Tibial artery (tissue), 4 donors: ENCODE measurements around the gene RBM19.

Source experiments
- DNase-seq, 2 donors: peaks; one replicate each; pipeline ENCODE4 v3.0.0-alpha.2; 2019
- H3K27ac ChIP-seq, 2 donors: fragments of 200-600 bp; sonication (generic) in 1 of 2; 1 replicate in 1 of 2; 2 replicates in 1 of 2; pipeline ENCODE4 v1.5.1; 2018 to 2019; ENCODE audit warnings: mild to moderate bottlenecking in 1 of 2
- H3K27me3 ChIP-seq, 2 donors: fragments of 200-600 bp; sonication (generic) in 1 of 2; one replicate each; pipeline versions ENCODE4 v1.5.1 to v1.6.0; 2016 to 2019
- H3K36me3 ChIP-seq, 3 donors: fragments of 200-600 bp; sonication (generic) in 2 of 3; one replicate each; pipeline ENCODE4 v1.5.1; 2016 to 2019; ENCODE audit warnings: mild to moderate bottlenecking in 2 of 3
- H3K4me1 ChIP-seq, 4 donors: fragments of 200-600 bp; sonication (generic) in 2 of 4; 1 replicate in 3 of 4; 2 replicates in 1 of 4; pipeline ENCODE4 v1.5.1; 2016 to 2019
- H3K4me3 ChIP-seq, 2 donors: fragments of 200-600 bp; sonication (generic) in 1 of 2; 1 replicate in 1 of 2; 2 replicates in 1 of 2; pipeline ENCODE4 v1.5.1; 2018 to 2019; ENCODE audit warnings: mild to moderate bottlenecking in 2 of 2
- H3K9me3 ChIP-seq, 3 donors: fragments of 200-600 bp; sonication (generic) in 1 of 3; one replicate each; pipeline ENCODE4 v1.5.1; 2016 to 2019
- intact Hi-C: fragments of 100-400 bp; cut with DNase I; formaldehyde crosslinking; loops from one replicate; pipeline ENCODE4 v1.15.0; 2023; ENCODE audit warnings: low total_unique reads
- TF ChIP-seq, protein P1 (sequence below), 2 experiments: fragments of 200-600 bp in 1 of 2; fragments of 450-650 bp in 1 of 2; IDR thresholded peaks; one replicate each; pipeline ENCODE4 v1.5.1; 2017 to 2019; ENCODE audit warnings: antibody characterized with exemption in 2 of 2, mild to moderate bottlenecking in 1 of 2, moderate library complexity in 1 of 2

RBM19 gene

DNA sequence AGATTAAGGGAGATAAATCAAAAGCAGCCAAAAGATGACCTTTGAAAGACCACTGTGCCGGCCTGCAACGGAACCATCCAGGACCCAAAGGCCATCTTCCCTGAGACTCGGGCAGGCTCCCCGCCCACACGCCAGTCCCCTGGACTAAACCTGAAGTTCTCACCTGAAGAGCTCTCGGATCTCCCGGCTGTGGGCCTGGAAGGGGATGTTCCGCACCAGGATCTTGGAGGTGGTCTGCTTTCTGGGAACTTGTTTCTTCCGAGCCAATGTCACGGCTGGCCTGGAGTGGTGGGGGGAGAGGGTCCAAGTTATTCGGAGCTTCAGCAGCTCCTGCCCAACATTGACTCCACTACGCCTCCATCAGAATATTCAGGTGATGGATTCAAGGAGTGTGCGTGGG lies 51.3 kb downstream of the RBM19 start:
- Histone ChIP-seq H3K27ac (no peak overlapping the region), H3K9me3 (no peaks in the 10 kb centered on the region), H3K27me3 (no peaks in the 10 kb centered on the region), H3K4me1 (no peaks in the 10 kb centered on the region), H3K36me3 (peaks cover 48 to 86% (median 79%) of the 10 kb centered on the region in 3 donors), H3K4me3 (no peak overlapping the region)
- TF ChIP-seq, protein P1, sequence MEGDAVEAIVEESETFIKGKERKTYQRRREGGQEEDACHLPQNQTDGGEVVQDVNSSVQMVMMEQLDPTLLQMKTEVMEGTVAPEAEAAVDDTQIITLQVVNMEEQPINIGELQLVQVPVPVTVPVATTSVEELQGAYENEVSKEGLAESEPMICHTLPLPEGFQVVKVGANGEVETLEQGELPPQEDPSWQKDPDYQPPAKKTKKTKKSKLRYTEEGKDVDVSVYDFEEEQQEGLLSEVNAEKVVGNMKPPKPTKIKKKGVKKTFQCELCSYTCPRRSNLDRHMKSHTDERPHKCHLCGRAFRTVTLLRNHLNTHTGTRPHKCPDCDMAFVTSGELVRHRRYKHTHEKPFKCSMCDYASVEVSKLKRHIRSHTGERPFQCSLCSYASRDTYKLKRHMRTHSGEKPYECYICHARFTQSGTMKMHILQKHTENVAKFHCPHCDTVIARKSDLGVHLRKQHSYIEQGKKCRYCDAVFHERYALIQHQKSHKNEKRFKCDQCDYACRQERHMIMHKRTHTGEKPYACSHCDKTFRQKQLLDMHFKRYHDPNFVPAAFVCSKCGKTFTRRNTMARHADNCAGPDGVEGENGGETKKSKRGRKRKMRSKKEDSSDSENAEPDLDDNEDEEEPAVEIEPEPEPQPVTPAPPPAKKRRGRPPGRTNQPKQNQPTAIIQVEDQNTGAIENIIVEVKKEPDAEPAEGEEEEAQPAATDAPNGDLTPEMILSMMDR (IDR thresholded peaks at IDR 0.05) = no peak
- DNase-seq = no peak
- intact Hi-C loops = loop anchor here (5.0 kb wide), 1 partner anchor 448 kb away; no protein-coding TSS in a partner anchor

DNA sequence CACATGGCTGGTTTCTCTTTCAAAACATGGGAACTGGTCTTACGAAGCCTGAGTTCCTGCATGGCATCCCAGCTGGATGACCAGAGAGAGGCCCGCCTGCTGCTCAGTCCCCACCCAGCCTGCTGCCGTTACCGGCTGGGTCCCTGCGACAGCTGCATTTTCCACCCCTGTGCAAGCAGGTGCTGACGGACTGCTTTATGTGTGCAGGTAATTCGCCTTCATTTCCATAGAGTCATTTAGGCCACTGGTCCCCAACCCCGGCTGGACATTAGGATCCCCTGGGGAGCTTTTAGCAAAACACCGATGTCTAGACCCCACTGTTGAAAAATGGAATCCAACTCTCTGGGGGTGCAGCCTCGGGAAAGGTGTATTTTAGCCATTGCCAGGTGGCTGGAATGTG lies 51.9 kb downstream of the RBM19 start:
- H3K4me1 ChIP-seq = no peaks in the 10 kb centered on the region
- TF ChIP-seq, protein P1 (IDR thresholded peaks at IDR 0.05) = no peak
- no peak for DNase-seq
- no peaks in the 10 kb centered on the region for H3K27me3 ChIP-seq
- H3K27ac ChIP-seq = no peak overlapping the region
- peaks cover 44 to 86% (median 84%) of the 10 kb centered on the region in 3 donors for H3K36me3 ChIP-seq
- intact Hi-C loops = loop anchor here (5.0 kb wide), 1 partner anchor 447 kb away; no protein-coding TSS in a partner anchor
- no peak overlapping the region for H3K4me3 ChIP-seq
- H3K9me3 ChIP-seq = no peaks in the 10 kb centered on the region

DNA sequence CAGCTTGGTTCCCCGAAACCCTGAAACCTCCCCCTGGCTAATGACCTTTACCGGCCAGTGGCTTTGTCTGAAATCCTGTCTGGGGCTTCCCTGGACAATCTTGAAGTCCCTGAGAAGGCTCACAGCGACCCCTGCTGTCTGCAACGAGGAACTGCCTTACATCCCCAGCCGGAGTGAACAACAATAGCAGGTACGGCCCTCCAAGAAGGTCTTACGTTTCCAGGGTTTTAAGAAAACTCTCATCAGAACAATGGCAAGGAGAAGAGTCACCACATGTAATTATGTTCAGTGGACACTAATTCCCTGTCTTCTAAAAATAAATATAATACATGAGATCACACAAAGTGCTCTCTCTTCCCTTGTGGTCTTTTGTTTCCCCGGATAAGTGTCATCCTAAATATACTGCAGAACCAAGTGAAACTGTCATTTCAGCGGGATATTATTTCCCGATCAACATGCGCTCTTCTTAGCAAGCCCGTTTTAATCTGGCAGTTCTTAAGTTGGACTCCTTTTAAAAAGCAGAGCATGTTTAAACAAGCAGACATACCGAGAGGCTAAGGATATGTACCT lies 53.3 kb downstream of the RBM19 start:
- intact Hi-C loops = loop anchor here (5.0 kb wide), 1 partner anchor 446 kb away; no protein-coding TSS in a partner anchor
- no peaks in the 10 kb centered on the region for H3K4me1 ChIP-seq
- H3K4me3 ChIP-seq = no peak overlapping the region
- DNase-seq = peak in 1 of 2 donors; percentile 36
- TF ChIP-seq, protein P1 (IDR thresholded peaks at IDR 0.05) = peak; percentile 71 to 74
- no peak overlapping the region for H3K27ac ChIP-seq
- H3K27me3 ChIP-seq = no peaks in the 10 kb centered on the region
- H3K36me3 ChIP-seq = peaks cover 39 to 83% (median 81%) of the 10 kb centered on the region in 3 donors
- H3K9me3 ChIP-seq = no peaks in the 10 kb centered on the region

DNA sequence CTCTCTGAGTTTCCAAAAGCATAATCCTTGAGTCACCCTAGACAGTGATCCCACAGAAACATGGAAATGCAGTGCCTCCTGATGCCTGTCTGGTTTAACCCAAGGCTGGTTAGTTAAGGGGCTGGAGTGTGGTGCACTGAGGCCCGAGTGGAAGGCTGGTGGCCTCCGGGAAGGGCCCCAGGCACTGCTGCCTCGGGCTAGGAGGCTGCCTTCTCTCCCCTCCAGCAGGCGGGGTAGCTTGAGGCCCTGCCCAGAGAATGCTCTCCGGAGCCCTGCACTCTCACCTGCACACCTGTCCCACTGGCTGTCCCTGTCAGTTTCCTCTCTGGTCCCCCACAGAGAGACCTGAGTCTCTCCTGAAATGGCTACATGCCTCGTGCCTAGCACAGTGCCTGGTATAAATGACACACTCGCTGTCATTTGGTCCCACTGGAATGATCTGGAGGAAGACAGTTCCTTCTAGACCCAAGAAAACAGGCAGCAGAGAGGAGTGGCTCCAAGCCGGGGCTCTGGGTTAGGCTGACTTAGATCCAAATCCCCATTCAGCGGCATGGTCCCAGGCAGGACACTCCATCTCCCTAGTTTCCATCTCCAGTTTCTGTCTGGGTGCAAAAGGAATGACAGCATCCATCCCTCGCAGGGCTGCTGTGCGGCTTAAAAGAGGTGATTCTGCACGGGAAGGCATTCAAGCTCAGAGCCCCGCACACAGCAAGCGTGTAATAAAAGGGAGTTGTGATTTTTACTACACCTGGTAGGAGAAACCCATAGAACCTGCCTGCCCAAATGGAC lies 54.0 kb downstream of the RBM19 start:
- no peak for DNase-seq
- TF ChIP-seq, protein P1 (IDR thresholded peaks at IDR 0.05) = no peak
- intact Hi-C loops = loop anchor here (5.0 kb wide), 1 partner anchor 445 kb away; no protein-coding TSS in a partner anchor
- Histone ChIP-seq H3K36me3 (peaks cover 39 to 83% (median 83%) of the 10 kb centered on the region in 3 donors), H3K4me3 (no peak overlapping the region), H3K27ac (no peak overlapping the region), H3K4me1 (no peaks in the 10 kb centered on the region), H3K9me3 (no peaks in the 10 kb centered on the region), H3K27me3 (no peaks in the 10 kb centered on the region)

DNA sequence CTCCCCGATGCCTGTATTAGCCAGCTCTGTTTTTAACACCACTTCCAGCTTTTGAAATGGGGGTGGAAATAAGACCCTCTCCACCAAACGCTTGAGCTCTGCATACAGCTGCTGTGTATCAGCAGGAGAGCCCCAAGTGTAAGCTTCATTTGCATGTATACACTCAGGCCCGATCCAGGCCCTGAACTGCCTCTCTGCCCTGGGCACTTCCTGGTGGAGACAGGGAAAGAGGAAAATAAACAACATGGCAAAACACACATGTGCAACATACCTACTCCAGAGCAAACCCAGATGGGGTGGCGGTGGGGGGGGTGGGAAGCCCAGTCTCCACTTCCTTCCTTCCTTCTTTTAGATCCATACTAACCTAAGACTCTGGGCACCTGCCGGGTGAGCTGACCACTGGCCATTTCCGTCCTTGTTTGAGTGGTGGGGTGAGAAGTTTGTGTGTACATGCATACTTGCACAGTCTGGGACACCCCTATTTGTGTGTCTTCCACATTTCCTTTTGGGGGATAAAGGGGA lies 55.3 kb downstream of the RBM19 start:
- intact Hi-C loops = loop anchor here (5.0 kb wide), 1 partner anchor 444 kb away; no protein-coding TSS in a partner anchor
- no peak for DNase-seq
- Histone ChIP-seq H3K4me3 (no peak overlapping the region), H3K36me3 (peaks cover 34 to 85% (median 83%) of the 10 kb centered on the region in 3 donors), H3K4me1 (no peaks in the 10 kb centered on the region), H3K9me3 (no peaks in the 10 kb centered on the region), H3K27ac (no peak overlapping the region), H3K27me3 (no peaks in the 10 kb centered on the region)
- TF ChIP-seq, protein P1 (IDR thresholded peaks at IDR 0.05) = no peak
